NCI-H128 (cell line): ENCODE results near the gene ZNF597.
"Not testable (repeated sequence)": the region's sequence is repeated elsewhere in the genome, so short reads cannot be mapped to it uniquely, and the experiment has no call there.

Source experiments
- DNase-seq: peaks from one replicate; lab custom pipeline; 2025; ENCODE audit not compliant: unreplicated experiment; lab: John Stamatoyannopoulos, UW

The ZNF597 gene

DNA sequence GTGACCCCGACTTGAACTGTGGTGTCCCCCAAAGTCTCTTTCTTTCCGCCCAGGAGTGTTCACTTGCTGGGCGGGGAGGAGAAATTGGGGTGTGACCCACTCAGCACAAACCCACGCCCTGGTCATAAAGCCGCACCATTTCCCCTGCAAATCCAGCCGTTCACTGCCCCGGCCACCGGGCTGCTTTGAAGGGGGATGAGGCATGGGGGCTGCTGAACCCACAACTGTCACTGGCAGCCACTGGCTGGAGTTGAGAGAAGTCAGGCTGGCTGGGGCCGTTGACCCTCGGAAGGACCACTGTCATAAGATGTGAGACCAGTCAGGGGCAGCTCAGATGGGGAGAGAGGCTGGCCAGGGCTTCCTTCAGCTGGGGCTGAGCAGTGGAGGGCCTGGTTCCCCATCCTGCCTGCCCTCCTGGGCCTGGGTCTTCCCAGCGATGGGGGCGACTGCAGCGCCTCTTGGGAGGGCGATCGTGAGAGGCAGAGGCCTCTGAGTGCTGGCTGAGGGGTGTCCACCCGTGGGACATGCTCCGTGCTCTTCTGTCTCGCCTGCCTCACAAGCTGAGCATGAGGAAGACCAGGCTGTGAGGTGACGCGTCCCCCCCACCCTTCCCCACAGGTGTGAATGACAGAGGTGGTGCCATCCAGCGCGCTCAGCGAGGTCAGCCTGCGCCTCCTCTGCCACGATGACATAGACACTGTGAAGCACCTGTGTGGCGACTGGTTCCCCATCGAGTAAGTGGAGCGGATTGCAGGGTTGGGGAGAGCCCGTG is 32.5 kb upstream of the ZNF597 start:
- DNase-seq: no peak

DNA sequence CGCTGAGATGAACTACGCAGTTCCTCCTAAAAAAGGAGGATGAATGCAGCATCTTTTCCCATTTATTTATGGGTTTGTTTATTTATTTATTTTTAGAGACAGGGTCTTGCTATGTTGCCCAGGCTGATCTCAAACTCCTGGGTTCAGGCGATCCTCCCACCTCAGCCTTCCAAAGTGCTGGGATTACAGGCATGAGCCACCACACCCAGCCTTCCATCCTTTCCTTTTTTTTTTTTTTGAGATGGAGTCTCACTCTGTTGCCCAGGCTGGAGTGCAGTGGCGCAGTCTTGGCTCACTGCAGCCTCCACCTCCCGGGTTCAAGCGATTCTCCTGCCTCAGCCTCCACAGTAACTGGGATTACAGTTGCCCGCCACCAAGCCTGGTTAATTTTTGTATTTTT is 31.6 kb upstream of the ZNF597 start:
- DNase-seq: not testable (repeated sequence)

- DNase-seq: no peak
Observed at GRCh38 chr16:3474136-3474779, 31.0 kb upstream of the ZNF597 start.

DNA sequence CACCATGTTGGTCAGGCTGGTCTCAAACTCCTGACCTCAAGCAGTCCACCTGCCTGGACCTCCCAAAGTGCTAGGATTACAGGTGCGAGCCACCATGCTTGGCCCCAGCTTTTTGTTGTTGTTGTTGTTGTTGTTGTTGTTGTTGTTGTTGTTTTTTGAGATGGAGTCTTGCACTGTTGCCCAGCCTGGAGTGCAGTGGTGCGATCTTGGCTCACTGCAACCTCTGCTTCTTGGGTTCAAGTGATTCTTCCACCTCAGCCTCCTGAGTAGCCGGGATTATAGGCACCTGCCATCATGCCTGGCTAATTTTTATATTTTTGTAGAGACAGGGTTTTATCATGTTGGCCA is 30.3 kb upstream of the ZNF597 start:
- not testable (repeated sequence) for DNase-seq

DNA sequence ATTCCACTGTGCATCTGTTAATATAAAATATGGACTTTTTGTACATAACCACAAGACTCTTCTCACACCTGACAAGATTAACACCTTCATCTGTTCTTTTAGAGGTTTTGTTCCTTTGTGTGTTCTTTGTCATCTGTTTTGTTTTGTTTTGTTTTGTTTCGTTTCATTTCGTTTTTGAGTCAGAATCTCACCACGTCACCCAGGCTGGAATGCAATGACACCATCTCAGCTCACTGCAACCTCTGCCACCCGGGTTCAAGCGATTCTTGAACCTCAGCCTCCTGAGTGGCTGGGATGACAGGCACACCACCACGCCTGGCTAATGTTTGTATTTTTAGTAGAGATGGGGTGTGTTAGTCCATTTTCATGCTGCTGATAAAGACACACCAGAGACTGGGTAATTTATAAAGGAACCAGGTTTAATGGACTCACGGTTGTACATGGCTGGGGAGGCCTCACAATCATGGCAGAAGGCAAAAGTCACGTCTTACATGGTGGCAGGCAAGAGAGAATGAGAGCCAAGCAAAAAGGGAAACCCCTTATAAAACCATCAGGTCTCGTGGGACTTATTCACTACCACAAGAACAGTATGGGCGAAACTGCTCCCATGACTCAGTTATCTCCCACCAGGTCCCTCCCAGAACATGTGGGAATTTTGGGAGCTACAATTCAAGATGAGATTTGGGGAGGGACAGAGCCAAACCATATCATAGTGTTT is 29.7 kb upstream of the ZNF597 start:
- no peak for DNase-seq

DNA sequence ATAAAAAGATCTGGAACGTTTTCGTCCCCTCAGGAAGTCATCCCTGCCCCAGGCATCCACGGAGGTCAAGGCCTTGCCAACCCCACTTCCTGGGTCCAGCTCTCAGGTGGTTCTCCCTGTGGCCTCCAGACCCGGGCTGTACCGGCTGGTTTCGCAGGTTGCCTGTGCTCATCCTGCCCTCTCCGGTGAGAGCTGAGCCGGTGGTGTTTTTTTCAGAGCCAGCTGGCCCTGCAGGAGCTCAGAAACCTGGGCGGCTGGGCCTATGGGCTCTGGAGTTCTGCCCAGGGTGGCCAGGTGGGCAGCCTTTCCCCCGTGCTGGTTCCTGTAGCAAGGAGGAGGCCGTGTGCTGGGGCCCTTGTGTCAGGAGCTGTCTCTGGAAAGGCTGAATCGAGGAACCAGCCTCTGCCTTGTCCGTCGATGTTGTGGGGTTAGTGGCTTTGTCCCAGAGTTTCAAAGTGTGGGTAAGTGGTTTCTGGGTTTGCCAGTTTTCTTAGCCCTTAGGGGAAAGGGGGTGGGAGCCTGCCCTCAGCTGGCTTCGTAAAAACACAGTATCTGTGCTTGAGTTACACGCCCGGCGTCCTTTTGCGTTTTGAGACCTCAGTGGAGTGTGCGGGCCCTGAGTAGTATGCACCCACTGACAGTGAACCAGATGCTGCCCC is 28.3 kb upstream of the ZNF597 start:
- DNase-seq: no peak

GRCh38 chr16:3470723-3471122 is 27.4 kb upstream of the ZNF597 start:
- no peak for DNase-seq

- DNase-seq: no peak
Observed at GRCh38 chr16:3469736-3470135, 26.4 kb upstream of the ZNF597 start.

GRCh38 chr16:3468501-3468900 is 25.2 kb upstream of the ZNF597 start:
- DNase-seq: no peak

DNA sequence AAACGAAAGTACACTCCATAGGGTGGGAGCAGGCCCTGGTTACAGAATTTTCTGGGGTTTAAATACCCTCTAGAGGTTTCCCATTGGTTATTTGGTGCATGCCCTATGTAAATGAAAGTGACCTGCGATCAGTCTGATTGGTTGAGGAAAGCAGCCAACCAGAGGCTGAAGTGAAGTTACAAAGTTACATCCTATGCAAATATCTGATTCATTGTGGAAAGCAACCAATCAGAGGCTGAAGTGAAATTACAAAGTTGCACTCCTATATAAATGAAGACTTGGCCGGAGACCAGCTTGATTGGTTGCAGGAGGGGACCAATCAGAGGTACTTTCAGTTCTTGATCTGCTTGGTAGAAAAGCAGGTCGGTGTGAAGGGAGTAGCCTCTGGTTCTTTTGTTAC is 24.6 kb upstream of the ZNF597 start:
- no peak for DNase-seq

DNA sequence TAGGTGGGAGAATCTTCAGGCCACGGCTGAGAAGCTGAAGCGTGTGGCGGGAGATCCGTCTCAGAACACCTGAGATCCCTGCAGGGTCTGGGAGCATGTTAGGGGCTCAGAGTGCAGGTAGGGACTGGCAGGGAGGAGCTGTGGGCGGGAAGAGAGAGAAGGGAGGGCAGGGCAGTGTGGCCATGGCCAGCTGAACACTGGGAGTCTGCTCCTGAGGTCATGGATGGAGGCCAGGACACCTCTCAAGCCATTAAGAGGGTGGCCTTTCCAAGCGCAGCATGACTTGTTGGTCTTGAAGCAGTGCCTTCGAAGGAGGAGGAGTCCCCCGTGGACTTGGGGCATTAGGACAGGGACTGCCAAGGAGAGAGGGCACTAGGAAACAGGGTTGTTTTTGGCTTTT is 23.9 kb upstream of the ZNF597 start:
- DNase-seq: no peak

DNA sequence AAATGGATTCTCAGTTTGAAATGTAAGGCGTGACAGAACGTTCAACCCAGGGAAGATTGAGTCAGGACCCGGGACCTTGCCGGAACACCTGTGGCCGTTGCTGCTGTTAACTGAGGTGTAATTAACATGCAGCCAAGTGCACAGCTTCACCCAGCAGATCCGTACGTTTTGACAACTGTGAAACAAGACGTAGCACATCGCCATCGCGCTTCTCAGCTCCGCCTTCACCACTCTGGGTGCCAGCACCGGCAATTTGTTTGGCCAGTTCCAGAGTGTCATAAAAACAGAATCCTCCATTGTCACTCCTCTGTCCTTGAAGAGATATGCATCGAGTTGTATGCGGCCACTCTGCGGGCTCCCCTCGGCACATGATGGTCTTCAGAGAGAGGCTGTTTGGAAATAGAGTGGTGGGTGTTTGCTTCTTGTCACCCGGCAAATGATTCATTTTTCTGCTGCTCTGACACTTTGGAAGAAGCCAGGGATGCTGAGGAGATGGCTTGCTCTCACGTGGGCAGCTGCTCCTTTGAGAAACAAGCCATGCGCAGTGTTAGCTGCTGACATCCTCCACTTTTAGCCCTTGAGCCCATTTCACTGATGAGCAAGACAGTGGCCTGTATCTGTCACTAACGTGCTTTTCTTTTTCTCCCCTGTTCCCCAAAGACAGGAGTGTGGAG is 22.7 kb upstream of the ZNF597 start:
- no peak for DNase-seq

DNA sequence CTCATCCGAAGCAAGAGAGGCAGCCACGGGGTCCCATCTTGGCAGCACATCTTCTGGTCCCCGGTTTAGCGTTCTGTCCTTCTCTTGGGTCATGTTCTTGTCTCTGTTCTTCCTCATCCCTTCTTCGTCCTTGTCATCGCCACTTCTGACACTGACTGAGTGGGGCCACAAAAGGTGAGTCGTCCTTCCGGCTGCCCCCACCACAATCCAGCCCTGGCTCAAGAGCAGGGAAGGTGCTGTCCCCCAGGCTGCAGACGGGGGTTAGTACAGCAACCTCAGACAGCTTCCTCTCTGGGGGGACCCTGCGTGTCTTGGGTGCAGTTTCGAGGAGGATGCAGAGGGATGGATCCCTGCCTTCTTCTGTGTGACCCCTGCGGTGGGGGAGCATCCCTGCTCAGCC is 22.0 kb upstream of the ZNF597 start:
- DNase-seq: no peak

DNA sequence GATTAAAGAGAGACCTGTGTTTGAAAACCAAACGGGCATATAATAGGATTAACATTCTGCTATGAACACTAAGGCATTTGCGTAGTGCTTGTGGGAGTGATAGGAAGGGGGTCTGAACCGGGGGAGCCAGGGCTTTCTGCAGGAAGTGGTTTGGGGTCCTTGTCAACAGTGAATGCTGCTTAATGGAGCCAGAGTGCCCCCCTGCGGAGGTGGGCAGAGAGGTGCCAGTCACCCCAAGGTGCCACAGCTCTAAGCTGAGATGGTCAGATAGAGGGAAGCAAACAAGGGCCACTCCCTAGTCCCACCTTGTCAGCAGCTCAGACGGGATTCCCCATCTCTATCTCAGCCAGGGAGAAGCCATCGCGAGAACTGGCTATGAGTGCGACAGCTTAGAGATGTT is 17.8 kb upstream of the ZNF597 start:
- no peak for DNase-seq

DNA sequence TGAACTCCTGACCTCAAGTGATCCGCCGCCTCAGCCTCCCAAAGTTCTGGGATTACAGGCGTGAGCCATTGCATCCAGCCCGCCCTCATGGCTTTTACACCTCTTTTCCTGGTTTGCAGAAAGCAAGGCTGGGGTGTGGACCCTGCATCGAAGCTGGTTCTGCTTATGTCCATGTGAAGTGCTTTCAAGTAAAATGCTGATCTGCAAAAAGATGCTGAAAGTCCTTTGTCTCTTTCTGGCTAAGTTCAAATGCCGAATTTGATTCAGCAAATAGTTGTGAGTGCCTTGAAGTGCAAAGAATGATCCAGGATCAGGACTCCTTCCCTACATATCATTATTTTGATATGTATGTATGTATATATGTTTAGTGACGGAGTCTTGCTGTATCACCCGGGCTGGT is 17.3 kb upstream of the ZNF597 start:
- DNase-seq: no peak

DNA sequence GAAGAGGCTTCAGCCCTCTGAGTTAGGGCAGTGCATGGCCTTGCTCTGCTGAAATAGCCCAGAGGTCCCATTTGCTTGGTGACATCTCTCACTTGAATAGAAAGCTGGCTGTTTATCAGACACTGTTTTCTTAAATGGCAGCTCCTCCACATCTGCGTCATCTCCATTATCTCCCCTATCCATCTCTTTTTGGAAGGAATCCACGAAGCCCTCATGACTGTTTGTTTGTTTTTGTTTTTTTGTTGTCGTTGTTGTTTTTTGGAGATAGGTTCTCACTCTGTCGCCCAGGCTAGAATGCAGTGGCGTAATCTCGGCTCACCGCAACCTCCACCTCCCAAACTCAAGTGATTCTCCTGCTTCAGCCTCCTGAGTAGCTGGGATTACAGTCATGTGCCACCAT is 16.8 kb upstream of the ZNF597 start:
- DNase-seq: no peak

DNA sequence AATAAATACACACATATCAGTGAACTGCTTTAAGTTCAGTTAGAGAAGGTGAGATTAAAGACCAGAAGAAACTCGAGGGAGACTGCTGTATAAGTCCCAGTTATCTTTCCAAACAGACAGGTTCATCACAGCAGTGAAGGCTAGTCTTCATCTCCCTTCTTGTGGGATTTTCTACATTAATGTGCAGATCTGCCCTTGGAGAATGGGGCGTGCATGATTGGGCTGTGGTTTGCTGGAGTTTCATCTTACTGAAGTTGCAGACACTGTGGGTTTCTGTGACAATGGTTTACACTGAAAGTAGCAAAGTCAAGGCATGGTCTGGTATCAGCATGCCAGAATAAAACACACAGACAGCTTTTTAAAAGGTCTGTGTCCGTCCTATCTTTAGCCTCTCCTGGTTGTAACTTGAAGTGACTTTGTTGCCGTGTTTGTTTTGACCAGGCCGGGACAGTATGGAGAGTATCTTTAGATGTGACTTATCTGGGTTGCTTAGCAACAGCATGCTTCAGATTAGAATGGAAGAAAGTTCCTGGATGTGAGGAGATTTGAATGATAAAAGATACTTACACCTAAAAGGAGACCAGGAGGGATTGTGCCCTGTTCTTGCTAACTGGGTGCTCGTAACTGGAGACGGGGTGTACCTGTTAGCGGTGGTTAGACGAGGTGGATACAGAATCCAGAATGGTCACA is 16.2 kb upstream of the ZNF597 start:
- DNase-seq: no peak

- DNase-seq: no peak
Observed at GRCh38 chr16:3458852-3459361, 15.6 kb upstream of the ZNF597 start.

- DNase-seq: no peak
Observed at GRCh38 chr16:3458278-3458851, 15.1 kb upstream of the ZNF597 start.
